K562 (cell line): ENCODE measurements around the gene BRPF1. TPM values are rescaled to one million over a fixed set of nuclear protein-coding genes. Genes with fewer than 3 reads are reported as not detected.

Source experiments
- ATAC-seq: fragments of 200-7000 bp; cut with Tn5 transposase; 3 replicates; pipeline ENCODE4 v1.9.1; 2020; ENCODE audit warnings: moderate library complexity
- BruUV-seq: library from RNA; stranded (reverse); fragments of 400-500 nt; replicated peaks from 2 replicates; lab custom pipeline; 2021; lab: Mats Ljungman, UMichigan
- CTCF ChIA-PET: fragments of 300-600 bp; formaldehyde crosslinking; extraction: SDS; loops from one replicate; lab custom pipeline; 2021; ENCODE audit warnings: low intra/inter-chr PET ratio; lab: Yijun Ruan, JAX
- POLR2A ChIA-PET: fragments of 300-600, 350-650 bp; sonication (Branson Sonifier 250); formaldehyde crosslinking; extraction: SDS; loops from one replicate; lab custom pipeline; 2021; ENCODE audit warnings: antibody characterized with exemption, inconsistent platforms; lab: Yijun Ruan, JAX
- DNase-seq, 4 experiments: peaks; one replicate each; pipeline versions ENCODE4 v3.0.0 to v3.0.0-alpha.2; 2011 to 2018; ENCODE audit warnings: low spot score in 3 of 4, mixed read lengths in 3 of 4; ENCODE audit errors: extremely low read depth in 1 of 4
- FAIRE-seq: peaks from 2 replicates; lab custom pipeline; 2011; peaks lifted over from hg19 to GRCh38; lab: Jason Lieb, UNC
- H2AFZ ChIP-seq: 2 replicates; pipeline ENCODE4 v1.6.0; 2011; ENCODE audit warnings: low read depth, low read length, control low read depth, inconsistent platforms
- H3K27ac ChIP-seq: fragments of 200-600 bp; 3 replicates; pipeline ENCODE4 v1.8.0; 2011; ENCODE audit warnings: low read depth, mild to moderate bottlenecking, control low read depth, inconsistent platforms, low read length, moderate library complexity, mixed read lengths; ENCODE audit errors: extremely low read depth
- H3K27me3 ChIP-seq, 2 experiments: fragments of 300-600 bp in 1 of 2; 2 replicates in 1 of 2; 3 replicates in 1 of 2; pipeline versions ENCODE4 v1.6.0 to v1.8.0; 2011; ENCODE audit warnings: inconsistent platforms in 2 of 2, low read length in 2 of 2, mild to moderate bottlenecking in 1 of 2, mixed read lengths in 1 of 2, moderate library complexity in 1 of 2; ENCODE audit not compliant: control insufficient read depth in 2 of 2, insufficient read depth in 2 of 2
- H3K36me3 ChIP-seq: fragments of 300-600 bp; 3 replicates; pipeline ENCODE4 v1.8.0; 2011; ENCODE audit warnings: mild to moderate bottlenecking, low read length, inconsistent platforms; ENCODE audit not compliant: control insufficient read depth, insufficient read depth
- H3K4me1 ChIP-seq, 2 experiments: fragments of 200-600 bp in 1 of 2; replicated peaks in 1 of 2; 2 replicates in 1 of 2; 3 replicates in 1 of 2; pipeline versions ENCODE4 v1.5.1 to v1.8.0; 2011; ENCODE audit warnings: inconsistent platforms in 2 of 2, low read length in 2 of 2, mild to moderate bottlenecking in 1 of 2, mixed read lengths in 1 of 2, moderate library complexity in 1 of 2; ENCODE audit not compliant: control insufficient read depth in 2 of 2, insufficient read depth in 2 of 2
- H3K4me2 ChIP-seq: 2 replicates; pipeline ENCODE4 v1.6.1; 2011; ENCODE audit warnings: low read length, control low read depth, inconsistent platforms, mixed read lengths; ENCODE audit not compliant: insufficient read depth
- H3K4me3 ChIP-seq: fragments of 200-600 bp; sonication (generic), shearing (Covaris generic); 2 replicates; pipeline ENCODE4 v1.5.1; 2016; ENCODE audit warnings: control low read depth, inconsistent platforms
- H3K79me2 ChIP-seq: fragments of 200-600 bp; 3 replicates; pipeline ENCODE4 v1.8.0; 2011; ENCODE audit warnings: low read length, inconsistent platforms; ENCODE audit not compliant: control insufficient read depth, insufficient read depth
- H3K9ac ChIP-seq, 2 experiments: 2 replicates each; pipeline versions ENCODE4 v1.6.0 to v1.6.1; 2011; ENCODE audit warnings: low read depth in 2 of 2, low read length in 2 of 2, control low read depth in 1 of 2, inconsistent platforms in 1 of 2, mild to moderate bottlenecking in 1 of 2, mixed read lengths in 1 of 2; ENCODE audit not compliant: insufficient read depth in 1 of 2
- H3K9me1 ChIP-seq: one replicate; pipeline ENCODE4 v1.6.0; 2011; ENCODE audit warnings: inconsistent platforms, mild to moderate bottlenecking, low read length, moderate library complexity; ENCODE audit not compliant: control insufficient read depth, insufficient read depth
- H3K9me3 ChIP-seq: replicated peaks from 2 replicates; pipeline ENCODE4 v1.5.1; 2011; ENCODE audit warnings: low read depth, low read length, inconsistent platforms; ENCODE audit not compliant: control insufficient read depth, insufficient read depth
- H4K20me1 ChIP-seq: replicated peaks from 2 replicates; pipeline ENCODE4 v1.6.1; 2011; ENCODE audit warnings: low read length, inconsistent platforms, mixed read lengths; ENCODE audit not compliant: control insufficient read depth, insufficient read depth
- EGR1 ChIP-seq: fragments of 450-650 bp; conservative IDR thresholded peaks from 2 replicates; pipeline ENCODE4 v1.6.1; 2017; ENCODE audit warnings: mild to moderate bottlenecking
- ELF4 ChIP-seq: fragments of 450-650 bp; formaldehyde crosslinking; IDR thresholded peaks from 2 replicates; pipeline ENCODE4 v1.4.0; 2022; ENCODE audit warnings: missing genetic modification characterization
- MIER1 ChIP-seq: fragments of 450-650 bp; IDR thresholded peaks from 2 replicates; pipeline ENCODE4 v1.6.1; 2016; ENCODE audit warnings: antibody characterized with exemption, mild to moderate bottlenecking, low read depth
- NR2C2 ChIP-seq, 2 experiments: fragments of 200-800 bp in 1 of 2; sonication (Bioruptor generic) in 1 of 2; sonication (generic) in 1 of 2; formaldehyde crosslinking in 1 of 2; IDR thresholded peaks; 2 replicates each; pipeline versions ENCODE4 v1.6.1 to v1.8.0; 2016 to 2022; ENCODE audit warnings: mild to moderate bottlenecking in 1 of 2, missing compliant biosample characterization in 1 of 2, missing genetic modification characterization in 1 of 2, missing genetic modification reagents in 1 of 2
- NR4A1 ChIP-seq, 2 experiments: fragments of 250-450 bp in 1 of 2; fragments of 450-650 bp in 1 of 2; sonication (Bioruptor Pico) in 1 of 2; IDR thresholded peaks; 2 replicates each; pipeline versions ENCODE4 v1.4.0 to v1.6.1; 2016 to 2020; ENCODE audit warnings: mild to moderate bottlenecking in 2 of 2, missing compliant biosample characterization in 1 of 2, missing genetic modification characterization in 1 of 2, moderate library complexity in 1 of 2
- POLR2B ChIP-seq: fragments of 450-650 bp; IDR thresholded peaks from 2 replicates; pipeline ENCODE4 v1.6.1; 2018; ENCODE audit warnings: low read depth; ENCODE audit not compliant: partially characterized antibody
- POLR2G ChIP-seq: fragments of 200-400 bp; formaldehyde crosslinking; IDR thresholded peaks from 2 replicates; pipeline ENCODE4 v1.6.1; 2017; ENCODE audit warnings: low read depth, mild to moderate bottlenecking, antibody characterized with exemption, low read length, moderate library complexity
- RBFOX2 ChIP-seq: fragments of 200-400 bp; formaldehyde crosslinking; IDR thresholded peaks from 2 replicates; pipeline ENCODE4 v1.6.1; 2017; ENCODE audit warnings: low read depth, mild to moderate bottlenecking, low read length, moderate library complexity
- RBM17 ChIP-seq: fragments of 200-400 bp; formaldehyde crosslinking; IDR thresholded peaks from 2 replicates; pipeline ENCODE4 v1.6.1; 2017; ENCODE audit warnings: low read depth, mild to moderate bottlenecking, low read length, borderline replicate concordance
- SP1 ChIP-seq: sonication (generic); formaldehyde crosslinking; IDR thresholded peaks from 2 replicates; pipeline ENCODE4 v1.8.1; 2022; ENCODE audit warnings: mild to moderate bottlenecking, missing genetic modification reagents
- SRSF3 ChIP-seq: fragments of 200-400 bp; formaldehyde crosslinking; IDR thresholded peaks from 2 replicates; pipeline ENCODE4 v1.6.1; 2016; ENCODE audit warnings: mild to moderate bottlenecking, low read length, moderate library complexity; ENCODE audit not compliant: insufficient read depth
- TAF9B ChIP-seq: fragments of 450-650 bp; IDR thresholded peaks from 2 replicates; pipeline ENCODE4 v1.6.1; 2018; ENCODE audit warnings: mild to moderate bottlenecking; ENCODE audit not compliant: partially characterized antibody
- ZNF586 ChIP-seq: fragments of 450-650 bp; formaldehyde crosslinking; conservative IDR thresholded peaks from 2 replicates; pipeline ENCODE4 v1.4.0; 2020; ENCODE audit warnings: mild to moderate bottlenecking, moderate library complexity
- WGBS: fragments of 100-300 bp; shearing (Covaris generic); methylation state at CpG from one replicate; pipeline ENCODE4 v1.1.6; 2016; ENCODE audit warnings: low coverage, mixed read lengths; ENCODE audit not compliant: insufficient coverage; ENCODE audit errors: missing lambda C conversion rate; 5-methylcytosine and 5-hydroxymethylcytosine counted together
- in situ Hi-C: fragments of 300-500 bp; cut with MboI; formaldehyde crosslinking; loops from 4 replicates; pipeline ENCODE4 v1.15.0; 2018; ENCODE audit warnings: inconsistent platforms, mixed read lengths
- intact Hi-C: fragments of 100-400 bp; cut with micrococcal nuclease; formaldehyde crosslinking; loops from 2 replicates; pipeline ENCODE4 v1.14.2; 2022
- polyA plus RNA-seq, 8 experiments: library from polyadenylated mRNA; depleted of rRNA in 4 of 8; stranded (reverse) in 5 of 8; unstranded in 3 of 8; fragments of >200 nt; fragmentation: Nextera tagmentation in 2 of 8; fragmentation: Illumina TruSeq in 1 of 8; extraction: Ambion mirVana in 2 of 8; extraction: Trizol in 1 of 8; gene quantifications; 2 replicates each; pipeline versions ENCODE4 v1.2.1 to v1.2.3, GENCODE V29; 2011 to 2014; ENCODE audit warnings: inconsistent platforms in 1 of 8, missing spikeins in 1 of 8
- total RNA-seq, 7 experiments: library from RNA; depleted of rRNA in 6 of 7; stranded (reverse); fragments of >200 nt in 6 of 7; fragmentation: Illumina TruSeq in 2 of 7; extraction: Trizol in 2 of 7; gene quantifications; 2 replicates each; pipeline versions ENCODE4 v1.2.1 to v1.2.3, GENCODE V29; 2011 to 2021; ENCODE audit warnings: low replicate concordance in 1 of 7
- TF ChIP-seq, protein P1 (sequence below): sonication (generic); formaldehyde crosslinking; IDR thresholded peaks from 2 replicates; pipeline ENCODE4 v1.8.1; 2023; ENCODE audit warnings: mild to moderate bottlenecking, missing genetic modification reagents
- TF ChIP-seq, protein P2 (sequence below): fragments of 450-650 bp; IDR thresholded peaks from one replicate; pipeline ENCODE4 v1.6.1; 2018; ENCODE audit warnings: mild to moderate bottlenecking, moderate library complexity; ENCODE audit not compliant: partially characterized antibody
- TF ChIP-seq, protein P3 (sequence below): sonication (generic); formaldehyde crosslinking; IDR thresholded peaks from 2 replicates; pipeline ENCODE4 v1.5.0; 2020; ENCODE audit warnings: missing genetic modification reagents

BRPF1 gene
- total and polyA plus RNA-seq, 9 of the 15 experiments (the other 6 are each of a cell fraction or from before 2014, with no cell fraction given): 1.1 to 40.2 (median 23.5) TPM

DNA sequence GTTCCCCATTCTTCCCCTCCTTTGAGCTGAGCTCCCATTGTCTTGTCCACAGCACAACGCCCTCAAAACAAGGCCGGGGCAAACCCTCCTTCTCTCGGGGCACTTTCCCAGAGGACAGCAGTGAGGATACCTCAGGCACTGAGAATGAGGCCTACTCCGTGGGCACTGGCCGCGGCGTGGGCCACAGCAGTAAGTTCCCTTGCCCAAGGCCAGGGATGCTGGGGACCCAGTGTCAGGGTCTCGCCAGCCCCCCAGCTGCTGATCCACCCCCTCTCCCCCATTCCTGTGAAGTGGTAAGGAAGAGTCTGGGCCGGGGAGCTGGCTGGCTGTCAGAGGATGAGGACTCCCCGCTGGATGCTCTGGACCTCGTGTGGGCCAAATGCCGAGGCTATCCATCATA, 14.0 kb downstream of the BRPF1 start:
- peaks cover 87% of the 10 kb centered on the region for H3K36me3 ChIP-seq
- intact Hi-C loops (no loop called here), in situ Hi-C loops (no loop called here)
- no peak for ATAC-seq
- TF ChIP-seq NR2C2 (CRISPR knock-in tag; IDR thresholded peaks at IDR 0.05): no peak
- no peak for TF ChIP-seq NR2C2 (tag; IDR thresholded peaks at IDR 0.05)
- no peak for TF ChIP-seq TAF9B
- peak; percentile 41; the same call in 1 of the 2 replicates for TF ChIP-seq POLR2G
- TF ChIP-seq, protein P1, sequence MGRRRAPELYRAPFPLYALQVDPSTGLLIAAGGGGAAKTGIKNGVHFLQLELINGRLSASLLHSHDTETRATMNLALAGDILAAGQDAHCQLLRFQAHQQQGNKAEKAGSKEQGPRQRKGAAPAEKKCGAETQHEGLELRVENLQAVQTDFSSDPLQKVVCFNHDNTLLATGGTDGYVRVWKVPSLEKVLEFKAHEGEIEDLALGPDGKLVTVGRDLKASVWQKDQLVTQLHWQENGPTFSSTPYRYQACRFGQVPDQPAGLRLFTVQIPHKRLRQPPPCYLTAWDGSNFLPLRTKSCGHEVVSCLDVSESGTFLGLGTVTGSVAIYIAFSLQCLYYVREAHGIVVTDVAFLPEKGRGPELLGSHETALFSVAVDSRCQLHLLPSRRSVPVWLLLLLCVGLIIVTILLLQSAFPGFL (CRISPR knock-in tag): no peak
- TF ChIP-seq, protein P2, sequence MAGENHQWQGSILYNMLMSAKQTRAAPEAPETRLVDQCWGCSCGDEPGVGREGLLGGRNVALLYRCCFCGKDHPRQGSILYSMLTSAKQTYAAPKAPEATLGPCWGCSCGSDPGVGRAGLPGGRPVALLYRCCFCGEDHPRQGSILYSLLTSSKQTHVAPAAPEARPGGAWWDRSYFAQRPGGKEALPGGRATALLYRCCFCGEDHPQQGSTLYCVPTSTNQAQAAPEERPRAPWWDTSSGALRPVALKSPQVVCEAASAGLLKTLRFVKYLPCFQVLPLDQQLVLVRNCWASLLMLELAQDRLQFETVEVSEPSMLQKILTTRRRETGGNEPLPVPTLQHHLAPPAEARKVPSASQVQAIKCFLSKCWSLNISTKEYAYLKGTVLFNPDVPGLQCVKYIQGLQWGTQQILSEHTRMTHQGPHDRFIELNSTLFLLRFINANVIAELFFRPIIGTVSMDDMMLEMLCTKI: no peak
- no peak for TF ChIP-seq EGR1
- TF ChIP-seq POLR2B: no peak
- TF ChIP-seq NR4A1 (CRISPR knock-in tag; IDR thresholded peaks at IDR 0.05): no peak
- TF ChIP-seq NR4A1 (tag; IDR thresholded peaks at IDR 0.05): no peak
- TF ChIP-seq MIER1: no peak
- TF ChIP-seq RBM17: no peak
- 0 out of 2 replicates have a peak, but pooled peaks have one; percentile 17 for TF ChIP-seq RBFOX2
- TF ChIP-seq, protein P3, sequence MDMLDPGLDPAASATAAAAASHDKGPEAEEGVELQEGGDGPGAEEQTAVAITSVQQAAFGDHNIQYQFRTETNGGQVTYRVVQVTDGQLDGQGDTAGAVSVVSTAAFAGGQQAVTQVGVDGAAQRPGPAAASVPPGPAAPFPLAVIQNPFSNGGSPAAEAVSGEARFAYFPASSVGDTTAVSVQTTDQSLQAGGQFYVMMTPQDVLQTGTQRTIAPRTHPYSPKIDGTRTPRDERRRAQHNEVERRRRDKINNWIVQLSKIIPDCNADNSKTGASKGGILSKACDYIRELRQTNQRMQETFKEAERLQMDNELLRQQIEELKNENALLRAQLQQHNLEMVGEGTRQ: no peak
- no peak for TF ChIP-seq ELF4 (CRISPR knock-in tag)
- no peak for TF ChIP-seq SRSF3
- no peak for TF ChIP-seq SP1 (CRISPR knock-in tag)
- no peak for TF ChIP-seq ZNF586 (CRISPR knock-in tag)
- peaks cover 3 to 18% of the 10 kb centered on the region in 2 experiments; a peak in 4 of 5 replicates for H3K4me1 ChIP-seq
- no peak for DNase-seq
- no TSS peak for BruUV-seq
- no peaks in the 10 kb centered on the region for H4K20me1 ChIP-seq
- ChIA-PET CTCF (no interaction called here), POLR2A (interaction anchor here (1.1 to 6.1 kb wide), 5 partner anchors 8 to 240 kb away, joined by 3 to 60 read pairs (median 7); partner anchors contain the start of genes ARPC4 and BRPF1)
- no peak overlapping the region for H2AFZ ChIP-seq
- H3K9ac ChIP-seq: no peak overlapping the region
- no peak overlapping the region for H3K27ac ChIP-seq
- FAIRE-seq: no peak
- no peak overlapping the region for H3K4me2 ChIP-seq
- H3K27me3 ChIP-seq: no peaks in the 10 kb centered on the region
- no peaks in the 10 kb centered on the region for H3K9me1 ChIP-seq
- WGBS: 94% methylated on average over 12 of the region's 12 CpGs
- peaks cover 4% of the 10 kb centered on the region for H3K79me2 ChIP-seq
- H3K4me3 ChIP-seq: no peak overlapping the region
- no peaks in the 10 kb centered on the region for H3K9me3 ChIP-seq
